Common myeloid progenitor, CD34-positive (primary cell): ENCODE results near the gene MAGI2.

Source experiments
- CTCF ChIA-PET: fragments of 350-600 bp; sonication (Branson Sonifier 250); formaldehyde crosslinking; loops from one replicate; lab custom pipeline; 2021; ENCODE audit warnings: antibody characterized with exemption; lab: Charles Lee
- POLR2A ChIA-PET: fragments of 350-600 bp; sonication (Branson Sonifier 250); formaldehyde crosslinking; loops from one replicate; lab custom pipeline; 2021; ENCODE audit warnings: antibody characterized with exemption; lab: Charles Lee
- DNase-seq, 3 donors: peaks; one replicate each; pipeline versions ENCODE4 v3.0.0 to v3.0.0-alpha.2; 2013
- H3K27ac ChIP-seq, 2 experiments: 1 replicate in 1 of 2; 2 replicates in 1 of 2; pipeline ENCODE4 v1.7.0; 2013; ENCODE audit warnings: inconsistent platforms in 2 of 2, low read length in 2 of 2, mild to moderate bottlenecking in 2 of 2, low read depth in 1 of 2, moderate library complexity in 1 of 2; ENCODE audit not compliant: severe bottlenecking in 2 of 2, insufficient read depth in 1 of 2, poor library complexity in 1 of 2
- H3K27me3 ChIP-seq, 5 experiments: replicated peaks in 2 of 5; 1 replicate in 3 of 5; 2 replicates in 2 of 5; pipeline versions ENCODE4 v1.6.1 to v1.7.0; 2013; ENCODE audit warnings: low read length in 4 of 5, mild to moderate bottlenecking in 2 of 5, moderate library complexity in 2 of 5, inconsistent platforms in 1 of 5; ENCODE audit not compliant: insufficient read depth in 5 of 5, control insufficient read depth in 4 of 5
- H3K36me3 ChIP-seq, 4 experiments: 1 replicate in 2 of 4; 2 replicates in 2 of 4; pipeline versions ENCODE4 v1.6.1 to v1.7.0; 2013; ENCODE audit warnings: low read length in 3 of 4, control low read depth in 1 of 4, mild to moderate bottlenecking in 1 of 4; ENCODE audit not compliant: control insufficient read depth in 4 of 4, insufficient read depth in 4 of 4
- H3K4me1 ChIP-seq, 4 experiments: 1 replicate in 3 of 4; 2 replicates in 1 of 4; pipeline versions ENCODE4 v1.6.1 to v1.7.1; 2013; ENCODE audit warnings: low read length in 3 of 4, mild to moderate bottlenecking in 3 of 4, control low read depth in 1 of 4, inconsistent platforms in 1 of 4, moderate library complexity in 1 of 4; ENCODE audit not compliant: control insufficient read depth in 4 of 4, insufficient read depth in 4 of 4; ENCODE audit errors: control extremely low read depth in 1 of 4
- H3K4me3 ChIP-seq, 7 experiments: 1 replicate in 4 of 7; 2 replicates in 3 of 7; pipeline versions ENCODE4 v1.5.1 to v1.7.0; 2013; ENCODE audit warnings: mild to moderate bottlenecking in 7 of 7, low read length in 6 of 7, moderate library complexity in 6 of 7, inconsistent platforms in 2 of 7, low read depth in 2 of 7, control low read depth in 1 of 7; ENCODE audit not compliant: insufficient read depth in 4 of 7, control insufficient read depth in 1 of 7; ENCODE audit errors: extremely low read depth in 1 of 7
- H3K9me3 ChIP-seq, 5 experiments: 1 replicate in 4 of 5; 2 replicates in 1 of 5; pipeline versions ENCODE4 v1.6.1 to v1.7.1; 2013; ENCODE audit warnings: low read length in 4 of 5, mild to moderate bottlenecking in 2 of 5, inconsistent platforms in 1 of 5, low read depth in 1 of 5, moderate library complexity in 1 of 5; ENCODE audit not compliant: control insufficient read depth in 4 of 5, insufficient read depth in 2 of 5; ENCODE audit errors: control extremely low read depth in 1 of 5
- WGBS: methylation state at CpG from one replicate; pipeline ENCODE4 v1.1.5; 2013; ENCODE audit not compliant: insufficient coverage; 5-methylcytosine and 5-hydroxymethylcytosine counted together

Gene MAGI2

GRCh38 chr7:78165854-78166253 lies 1287.6 kb downstream of the MAGI2 start:
- Histone ChIP-seq H3K27ac (no peak overlapping the region), H3K4me3 (no peak overlapping the region), H3K9me3 (no peaks in the 10 kb centered on the region), H3K36me3 (no peaks in the 10 kb centered on the region), H3K4me1 (no peaks in the 10 kb centered on the region), H3K27me3 (no peaks in the 10 kb centered on the region)
- WGBS: 94% methylated on average over 2 of the region's 3 CpGs
- ChIA-PET POLR2A (no interaction called here), CTCF (no interaction called here)
- no peak for DNase-seq

GRCh38 chr7:78165454-78165853 lies 1288.0 kb downstream of the MAGI2 start:
- no peak for DNase-seq
- H3K4me3 ChIP-seq: no peak overlapping the region
- H3K27ac ChIP-seq: no peak overlapping the region
- no peaks in the 10 kb centered on the region for H3K36me3 ChIP-seq
- CTCF ChIA-PET: no interaction called here
- no peaks in the 10 kb centered on the region for H3K27me3 ChIP-seq
- H3K4me1 ChIP-seq: no peaks in the 10 kb centered on the region
- POLR2A ChIA-PET: no interaction called here
- H3K9me3 ChIP-seq: no peaks in the 10 kb centered on the region
- WGBS: 50% methylated on average over 2 of the region's 5 CpGs

GRCh38 chr7:78164459-78164858 lies 1289.0 kb downstream of the MAGI2 start:
- Histone ChIP-seq H3K27me3 (no peaks in the 10 kb centered on the region), H3K4me1 (no peaks in the 10 kb centered on the region), H3K4me3 (no peak overlapping the region), H3K36me3 (no peaks in the 10 kb centered on the region), H3K27ac (no peak overlapping the region), H3K9me3 (no peaks in the 10 kb centered on the region)
- CTCF ChIA-PET: no interaction called here
- WGBS: no CpG with 5 or more reads among the region's 1 CpG
- POLR2A ChIA-PET: no interaction called here
- DNase-seq: no peak

GRCh38 chr7:78161781-78162180 lies 1291.7 kb downstream of the MAGI2 start:
- Histone ChIP-seq H3K36me3 (no peaks in the 10 kb centered on the region), H3K4me1 (no peaks in the 10 kb centered on the region), H3K4me3 (no peak overlapping the region), H3K27ac (no peak overlapping the region), H3K9me3 (no peaks in the 10 kb centered on the region), H3K27me3 (peaks cover 0 to under 1% (median 0%) of the 10 kb centered on the region in 5 experiments)
- 92% methylated on average over 4 of the region's 5 CpGs for WGBS
- ChIA-PET CTCF (interaction anchor here (0.6 kb wide), 1 partner anchor 920 kb away, joined by 3 read pairs; no protein-coding TSS in a partner anchor), POLR2A (no interaction called here)
- DNase-seq: no peak

GRCh38 chr7:78159545-78159944 lies 1293.9 kb downstream of the MAGI2 start:
- ChIA-PET POLR2A (no interaction called here), CTCF (no interaction called here)
- H3K4me3 ChIP-seq: no peak overlapping the region
- DNase-seq: no peak
- H3K9me3 ChIP-seq: no peaks in the 10 kb centered on the region
- WGBS: 100% methylated on average over 2 of the region's 2 CpGs
- no peak overlapping the region for H3K27ac ChIP-seq
- peaks cover 0 to 3% (median 0%) of the 10 kb centered on the region in 5 experiments for H3K27me3 ChIP-seq
- H3K4me1 ChIP-seq: no peaks in the 10 kb centered on the region
- no peaks in the 10 kb centered on the region for H3K36me3 ChIP-seq

- WGBS: 83% methylated on average over 2 of the region's 4 CpGs
- H3K9me3 ChIP-seq: no peaks in the 10 kb centered on the region
- peaks cover 0 to 5% (median 0%) of the 10 kb centered on the region in 5 experiments for H3K27me3 ChIP-seq
- no peaks in the 10 kb centered on the region for H3K36me3 ChIP-seq
- ChIA-PET POLR2A (no interaction called here), CTCF (no interaction called here)
- no peak overlapping the region for H3K4me3 ChIP-seq
- no peak for DNase-seq
- H3K4me1 ChIP-seq: no peaks in the 10 kb centered on the region
- H3K27ac ChIP-seq: no peak overlapping the region
Observed at GRCh38 chr7:78153285-78153684, 1300.2 kb downstream of the MAGI2 start.

GRCh38 chr7:78151229-78151628 lies 1302.2 kb downstream of the MAGI2 start:
- Histone ChIP-seq H3K36me3 (no peaks in the 10 kb centered on the region), H3K9me3 (no peaks in the 10 kb centered on the region), H3K27me3 (peaks cover 0 to 2% (median 0%) of the 10 kb centered on the region in 5 experiments), H3K4me3 (no peak overlapping the region), H3K27ac (no peak overlapping the region), H3K4me1 (no peaks in the 10 kb centered on the region)
- no peak for DNase-seq
- 94% methylated on average over 2 of the region's 3 CpGs for WGBS
- ChIA-PET POLR2A (no interaction called here), CTCF (no interaction called here)
